HEK293 (cell line): ENCODE results near the gene DUSP14.

Experiments used
- CTCF ChIA-PET: fragments of 350-600 bp; formaldehyde crosslinking; extraction: SDS; loops from one replicate; lab custom pipeline; 2021; ENCODE audit warnings: antibody characterized with exemption; lab: Yijun Ruan, JAX
- POLR2A ChIA-PET: fragments of 300-600 bp; formaldehyde crosslinking; extraction: SDS; loops from one replicate; lab custom pipeline; 2020; ENCODE audit warnings: antibody characterized with exemption, inconsistent platforms; lab: Yijun Ruan, JAX
- H3K27ac ChIP-seq: fragments of 200-500 bp; sonication (Bioruptor generic); 2 replicates; pipeline ENCODE4 v1.5.1; 2014; ENCODE audit warnings: low read depth, low read length, control low read depth, inconsistent platforms; ENCODE audit errors: extremely low read depth
- H3K36me3 ChIP-seq, 2 experiments: fragments of 200-500 bp in 1 of 2; sonication (Bioruptor generic) in 1 of 2; 1 replicate in 1 of 2; 2 replicates in 1 of 2; pipeline ENCODE4 v1.5.1; 2014 to 2017; ENCODE audit warnings: inconsistent platforms in 2 of 2, low read length in 2 of 2; ENCODE audit not compliant: control insufficient read depth in 2 of 2, insufficient read depth in 1 of 2
- H3K4me1 ChIP-seq: fragments of 200-500 bp; sonication (Bioruptor generic); 2 replicates; pipeline ENCODE4 v1.5.1; 2014; ENCODE audit warnings: mild to moderate bottlenecking, low read length, inconsistent platforms; ENCODE audit not compliant: control insufficient read depth, insufficient read depth
- H3K4me3 ChIP-seq: 2 replicates; pipeline ENCODE4 v1.5.1; 2011; ENCODE audit warnings: low read depth, mild to moderate bottlenecking, control low read depth, low read length, moderate library complexity
- H3K9me3 ChIP-seq: fragments of 200-500 bp; sonication (Bioruptor generic); 2 replicates; pipeline ENCODE4 v1.5.1; 2014; ENCODE audit warnings: low read depth, low read length, inconsistent platforms; ENCODE audit not compliant: control insufficient read depth, insufficient read depth
- EGR2 ChIP-seq: fragments of 450-650 bp; formaldehyde crosslinking; IDR thresholded peaks from 2 replicates; pipeline ENCODE4 v1.5.1; 2016; ENCODE audit warnings: low read depth, missing biosample characterization, missing genetic modification characterization
- FEZF1 ChIP-seq: fragments of 450-650 bp; formaldehyde crosslinking; IDR thresholded peaks from 2 replicates; pipeline ENCODE4 v1.5.1; 2016; ENCODE audit warnings: missing biosample characterization, missing genetic modification characterization
- OVOL3 ChIP-seq: fragments of 450-650 bp; formaldehyde crosslinking; IDR thresholded peaks from 2 replicates; pipeline ENCODE4 v1.5.1; 2016; ENCODE audit warnings: missing biosample characterization, missing genetic modification characterization
- WT1 ChIP-seq: fragments of 450-650 bp; formaldehyde crosslinking; IDR thresholded peaks from 2 replicates; pipeline ENCODE4 v1.5.1; 2016; ENCODE audit warnings: missing biosample characterization, missing genetic modification characterization
- ZFP37 ChIP-seq: fragments of 450-650 bp; formaldehyde crosslinking; IDR thresholded peaks from 2 replicates; pipeline ENCODE4 v1.5.1; 2016; ENCODE audit warnings: missing biosample characterization, missing genetic modification characterization
- ZIC2 ChIP-seq: fragments of 450-650 bp; formaldehyde crosslinking; IDR thresholded peaks from 2 replicates; pipeline ENCODE4 v1.5.1; 2016; ENCODE audit warnings: missing biosample characterization, missing genetic modification characterization
- ZNF155 ChIP-seq: fragments of 450-650 bp; formaldehyde crosslinking; IDR thresholded peaks from 2 replicates; pipeline ENCODE4 v1.5.1; 2016; ENCODE audit warnings: missing biosample characterization, missing genetic modification characterization
- ZNF16 ChIP-seq: fragments of 450-650 bp; formaldehyde crosslinking; IDR thresholded peaks from 2 replicates; pipeline ENCODE4 v1.5.1; 2016; ENCODE audit warnings: low read depth, missing biosample characterization, missing genetic modification characterization
- ZNF18 ChIP-seq: fragments of 450-650 bp; formaldehyde crosslinking; IDR thresholded peaks from 2 replicates; pipeline ENCODE4 v1.5.1; 2016; ENCODE audit warnings: missing biosample characterization, missing genetic modification characterization
- ZNF214 ChIP-seq: fragments of 450-650 bp; formaldehyde crosslinking; IDR thresholded peaks from 2 replicates; pipeline ENCODE4 v1.5.1; 2017; ENCODE audit warnings: missing biosample characterization, mild to moderate bottlenecking, missing genetic modification characterization, borderline replicate concordance
- ZNF223 ChIP-seq: fragments of 450-650 bp; formaldehyde crosslinking; IDR thresholded peaks from 2 replicates; pipeline ENCODE4 v1.5.1; 2016; ENCODE audit warnings: missing biosample characterization, missing genetic modification characterization
- ZNF248 ChIP-seq: fragments of 450-650 bp; formaldehyde crosslinking; IDR thresholded peaks from 2 replicates; pipeline ENCODE4 v1.5.1; 2017; ENCODE audit warnings: missing biosample characterization, missing genetic modification characterization
- ZNF266 ChIP-seq: fragments of 450-650 bp; formaldehyde crosslinking; IDR thresholded peaks from 2 replicates; pipeline ENCODE4 v1.5.1; 2016; ENCODE audit warnings: missing biosample characterization, missing genetic modification characterization, low read depth
- ZNF324 ChIP-seq: fragments of 450-650 bp; formaldehyde crosslinking; IDR thresholded peaks from 2 replicates; pipeline ENCODE4 v1.5.1; 2016; ENCODE audit warnings: missing biosample characterization, missing genetic modification characterization
- ZNF335 ChIP-seq: fragments of 450-650 bp; formaldehyde crosslinking; conservative IDR thresholded peaks from 2 replicates; pipeline ENCODE4 v1.5.1; 2016; ENCODE audit warnings: missing biosample characterization, missing genetic modification characterization
- ZNF416 ChIP-seq: fragments of 450-650 bp; formaldehyde crosslinking; IDR thresholded peaks from 2 replicates; pipeline ENCODE4 v1.5.1; 2016; ENCODE audit warnings: missing biosample characterization, missing genetic modification characterization
- ZNF433 ChIP-seq: fragments of 450-650 bp; formaldehyde crosslinking; IDR thresholded peaks from 2 replicates; pipeline ENCODE4 v1.5.1; 2016; ENCODE audit warnings: missing biosample characterization, missing genetic modification characterization, low read depth
- ZNF521 ChIP-seq: fragments of 450-650 bp; formaldehyde crosslinking; IDR thresholded peaks from 2 replicates; pipeline ENCODE4 v1.5.1; 2017; ENCODE audit warnings: missing biosample characterization, mild to moderate bottlenecking, missing genetic modification characterization
- ZNF600 ChIP-seq: fragments of 450-650 bp; formaldehyde crosslinking; IDR thresholded peaks from 2 replicates; pipeline ENCODE4 v1.5.1; 2016; ENCODE audit warnings: missing biosample characterization, missing genetic modification characterization
- ZNF654 ChIP-seq: fragments of 450-650 bp; formaldehyde crosslinking; IDR thresholded peaks from 2 replicates; pipeline ENCODE4 v1.5.1; 2016; ENCODE audit warnings: low read depth, missing biosample characterization, missing genetic modification characterization
- ZNF670 ChIP-seq: fragments of 450-650 bp; formaldehyde crosslinking; IDR thresholded peaks from 2 replicates; pipeline ENCODE4 v1.5.1; 2016; ENCODE audit warnings: missing biosample characterization, missing genetic modification characterization, low read depth
- ZNF677 ChIP-seq: fragments of 450-650 bp; IDR thresholded peaks from 2 replicates; pipeline ENCODE4 v1.5.0; 2018; ENCODE audit warnings: missing biosample characterization, mild to moderate bottlenecking, missing genetic modification characterization, moderate library complexity
- ZNF843 ChIP-seq: fragments of 450-650 bp; formaldehyde crosslinking; IDR thresholded peaks from 2 replicates; pipeline ENCODE4 v1.5.1; 2016; ENCODE audit warnings: missing biosample characterization, missing genetic modification characterization
- TF ChIP-seq, protein P1 (sequence below): fragments of 450-650 bp; formaldehyde crosslinking; IDR thresholded peaks from 2 replicates; pipeline ENCODE4 v1.5.1; 2017; ENCODE audit warnings: missing biosample characterization, missing genetic modification characterization

The DUSP14 gene

GRCh38 chr17:37502009-37502936, 12.6 kb downstream of the DUSP14 start:
- no peak overlapping the region for H3K4me3 ChIP-seq
- H3K27ac ChIP-seq, result no peak overlapping the region
- H3K4me1 ChIP-seq, result no peaks in the 10 kb centered on the region
- peaks cover 3 to 9% of the 10 kb centered on the region in 2 experiments; a peak in 2 of 3 replicates for H3K36me3 ChIP-seq
- POLR2A ChIA-PET, result interaction anchor here (1.1 kb wide), 1 partner anchor 11 kb away, joined by 5 read pairs; no protein-coding TSS in a partner anchor
- CTCF ChIA-PET, result interaction anchor here (0.5 to 0.7 kb wide), 4 partner anchors 32 to 831 kb away, joined by 3 to 4 read pairs (median 3); no protein-coding TSS in a partner anchor
- no peak for TF ChIP-seq ZNF16 (tag by site-specific recombination)
- TF ChIP-seq ZNF248 (tag by site-specific recombination), result no peak
- no peak for TF ChIP-seq ZNF670 (tag by site-specific recombination)
- no peak for TF ChIP-seq ZNF843 (tag by site-specific recombination)
- no peak for TF ChIP-seq ZNF155 (tag by site-specific recombination)
- no peak for TF ChIP-seq ZNF266 (tag by site-specific recombination)
- TF ChIP-seq ZNF433, result no peak
- TF ChIP-seq ZNF521 (tag by site-specific recombination), result no peak
- no peaks in the 10 kb centered on the region for H3K9me3 ChIP-seq

GRCh38 chr17:37503148-37503547, 13.5 kb downstream of the DUSP14 start:
- POLR2A ChIA-PET, result interaction anchor here (1.1 kb wide), 1 partner anchor 12 kb away, joined by 5 read pairs; no protein-coding TSS in a partner anchor
- no peak overlapping the region for H3K27ac ChIP-seq
- CTCF ChIA-PET, result interaction anchor here (0.6 kb wide), 1 partner anchor 98 kb away, joined by 3 read pairs; no protein-coding TSS in a partner anchor
- peaks cover 3 to 13% of the 10 kb centered on the region in 2 experiments; a peak in 2 of 3 replicates for H3K36me3 ChIP-seq
- no peak overlapping the region for H3K4me3 ChIP-seq
- TF ChIP-seq ZNF223 (no peak), FEZF1 (no peak), EGR2 (tag by site-specific recombination) (0 out of 2 replicates have a peak, but pooled peaks have one; percentile 31), WT1 (tag by site-specific recombination) (0 out of 2 replicates have a peak, but pooled peaks have one; percentile 20)
- TF ChIP-seq, all 188 proteins: peak for 2
- no peaks in the 10 kb centered on the region for H3K4me1 ChIP-seq
- H3K9me3 ChIP-seq, result no peaks in the 10 kb centered on the region

DNA sequence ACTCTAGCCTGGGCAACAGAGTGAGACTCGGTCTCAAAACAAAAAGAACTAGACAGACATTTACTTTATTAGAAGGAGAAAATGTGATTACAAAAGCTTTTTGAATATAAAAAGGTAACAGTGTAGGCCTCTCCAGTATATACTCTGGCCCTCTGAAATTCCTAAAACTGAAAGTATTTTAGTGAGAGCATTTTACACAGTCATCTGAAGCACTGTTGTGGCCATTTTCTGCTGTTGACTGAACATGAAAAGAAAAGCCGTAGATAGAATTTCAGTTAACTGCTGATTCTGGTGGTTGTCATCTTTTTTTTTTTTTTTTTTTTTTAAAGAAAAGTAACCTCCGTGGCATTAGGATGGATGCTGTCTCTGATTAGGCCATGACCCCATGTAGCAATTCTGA, 15.6 kb downstream of the DUSP14 start:
- no peaks in the 10 kb centered on the region for H3K4me1 ChIP-seq
- H3K36me3 ChIP-seq, result peaks cover 3 to 16% of the 10 kb centered on the region in 2 experiments; a peak in 2 of 3 replicates
- ChIA-PET POLR2A (no interaction called here), CTCF (interaction anchor here (1.4 kb wide), 1 partner anchor 10 kb away, joined by 9 read pairs; no protein-coding TSS in a partner anchor)
- H3K9me3 ChIP-seq, result no peaks in the 10 kb centered on the region
- H3K27ac ChIP-seq, result no peak overlapping the region
- no peak for TF ChIP-seq ZNF433
- no peak for TF ChIP-seq ZIC2
- no peak for TF ChIP-seq ZNF600
- no peak for TF ChIP-seq ZNF335 (tag by site-specific recombination)
- no peak for TF ChIP-seq ZFP37 (tag by site-specific recombination)
- no peak for TF ChIP-seq ZNF324 (tag by site-specific recombination)
- no peak for TF ChIP-seq ZNF18
- no peak for TF ChIP-seq ZNF677 (tag by site-specific recombination)
- TF ChIP-seq, protein P1, sequence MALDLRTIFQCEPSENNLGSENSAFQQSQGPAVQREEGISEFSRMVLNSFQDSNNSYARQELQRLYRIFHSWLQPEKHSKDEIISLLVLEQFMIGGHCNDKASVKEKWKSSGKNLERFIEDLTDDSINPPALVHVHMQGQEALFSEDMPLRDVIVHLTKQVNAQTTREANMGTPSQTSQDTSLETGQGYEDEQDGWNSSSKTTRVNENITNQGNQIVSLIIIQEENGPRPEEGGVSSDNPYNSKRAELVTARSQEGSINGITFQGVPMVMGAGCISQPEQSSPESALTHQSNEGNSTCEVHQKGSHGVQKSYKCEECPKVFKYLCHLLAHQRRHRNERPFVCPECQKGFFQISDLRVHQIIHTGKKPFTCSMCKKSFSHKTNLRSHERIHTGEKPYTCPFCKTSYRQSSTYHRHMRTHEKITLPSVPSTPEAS (tag by site-specific recombination), result no peak
- no peak for TF ChIP-seq OVOL3 (tag by site-specific recombination)
- TF ChIP-seq ZNF416 (tag by site-specific recombination), result no peak
- no peak for TF ChIP-seq ZNF654 (tag by site-specific recombination)
- no peak for TF ChIP-seq ZNF214 (tag by site-specific recombination)
- no peak overlapping the region for H3K4me3 ChIP-seq
